ENCODE results near the gene F5. TPM values are rescaled to one million over a fixed set of nuclear protein-coding genes. Genes with fewer than 3 reads are reported as not detected.
A peak's percentile ranks its signal among the peaks of the same experiment; 100 is the strongest.

Gene F5
- total and polyA plus RNA-seq, 2 of the 13 experiments (the other 11 are each of a cell fraction or from before 2014, with no cell fraction given): 38.3 to 64.0 TPM

DNA sequence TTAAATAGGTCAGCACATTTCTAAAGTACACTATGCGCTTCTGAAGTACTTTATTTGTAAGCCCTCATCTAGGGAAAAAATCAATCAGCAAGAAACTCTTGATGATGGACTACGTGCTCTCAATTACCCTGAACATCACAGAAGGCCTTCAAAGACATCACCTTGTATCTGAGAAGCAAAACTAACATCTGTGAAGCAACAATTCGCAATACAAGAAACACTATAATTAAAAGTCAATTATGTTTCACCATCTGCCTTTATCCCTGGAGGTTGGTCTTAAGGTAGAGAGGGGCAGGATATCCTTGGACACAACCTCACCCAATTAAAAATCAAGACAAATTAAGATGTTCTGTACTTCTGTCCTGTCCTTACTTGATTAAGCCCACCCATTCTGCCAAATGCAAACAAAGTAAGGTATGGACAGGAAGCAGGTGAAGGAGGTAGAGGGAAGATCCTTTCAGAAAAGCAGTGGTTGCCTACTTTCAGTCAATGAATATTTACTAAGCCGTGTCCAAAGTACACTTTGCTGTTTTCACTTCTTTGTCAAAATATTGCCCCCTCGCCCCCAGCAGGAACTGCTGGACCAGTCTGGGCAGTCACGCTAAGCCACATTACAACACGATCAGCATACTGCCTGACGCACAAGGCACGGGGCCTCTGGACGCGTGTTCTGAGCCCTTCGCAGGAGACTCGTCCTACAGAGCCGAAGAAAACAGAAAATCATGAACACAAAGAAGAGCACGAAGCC, 101.4 kb downstream of the F5 start (continued):
- TF ChIP-seq ZNF577 (CRISPR knock-in tag; IDR thresholded peaks at IDR 0.05; ENCODE audit: borderline replicate concordance, low read depth): no peak
- 0 out of 2 replicates have a peak, but pooled peaks have one; percentile 19 for TF ChIP-seq NR2F6 (IDR thresholded peaks at IDR 0.05)
- TF ChIP-seq NR2F6 (CRISPR knock-in tag; IDR thresholded peaks at IDR 0.05): peak; percentile 35; the same call in 1 of the 2 replicates
- peak; percentile 5; the same call in 1 of the 2 replicates for TF ChIP-seq ZNF615 (CRISPR knock-in tag; IDR thresholded peaks at IDR 0.05; ENCODE audit: borderline replicate concordance)
- no peak for TF ChIP-seq ZNF430 (CRISPR knock-in tag; IDR thresholded peaks at IDR 0.05)
- peak in 1 of 2 experiments; percentile 34; a peak in 1 of 4 replicates for TF ChIP-seq KLF16 (CRISPR knock-in tag; IDR thresholded peaks at IDR 0.05)
- TF ChIP-seq, protein P1, sequence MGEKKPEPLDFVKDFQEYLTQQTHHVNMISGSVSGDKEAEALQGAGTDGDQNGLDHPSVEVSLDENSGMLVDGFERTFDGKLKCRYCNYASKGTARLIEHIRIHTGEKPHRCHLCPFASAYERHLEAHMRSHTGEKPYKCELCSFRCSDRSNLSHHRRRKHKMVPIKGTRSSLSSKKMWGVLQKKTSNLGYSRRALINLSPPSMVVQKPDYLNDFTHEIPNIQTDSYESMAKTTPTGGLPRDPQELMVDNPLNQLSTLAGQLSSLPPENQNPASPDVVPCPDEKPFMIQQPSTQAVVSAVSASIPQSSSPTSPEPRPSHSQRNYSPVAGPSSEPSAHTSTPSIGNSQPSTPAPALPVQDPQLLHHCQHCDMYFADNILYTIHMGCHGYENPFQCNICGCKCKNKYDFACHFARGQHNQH (CRISPR knock-in tag; IDR thresholded peaks at IDR 0.05): peak; percentile 45; the same call in 1 of the 2 replicates
- TF ChIP-seq, protein P2, sequence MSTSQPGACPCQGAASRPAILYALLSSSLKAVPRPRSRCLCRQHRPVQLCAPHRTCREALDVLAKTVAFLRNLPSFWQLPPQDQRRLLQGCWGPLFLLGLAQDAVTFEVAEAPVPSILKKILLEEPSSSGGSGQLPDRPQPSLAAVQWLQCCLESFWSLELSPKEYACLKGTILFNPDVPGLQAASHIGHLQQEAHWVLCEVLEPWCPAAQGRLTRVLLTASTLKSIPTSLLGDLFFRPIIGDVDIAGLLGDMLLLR (CRISPR knock-in tag; IDR thresholded peaks at IDR 0.05): peak; percentile 43; the same call in 1 of the 2 replicates
- TF ChIP-seq LCORL (IDR thresholded peaks at IDR 0.05): no peak
- TF ChIP-seq LCORL (CRISPR knock-in tag; IDR thresholded peaks at IDR 0.05): no peak; the same call in 1 of the 2 replicates
- TF ChIP-seq ZNF605 (CRISPR knock-in tag; IDR thresholded peaks at IDR 0.05): peak; percentile 85
- no peak for TF ChIP-seq ZNF766 (CRISPR knock-in tag; IDR thresholded peaks at IDR 0.05; ENCODE audit: borderline replicate concordance)
- no peak for TF ChIP-seq CREB1 (IDR thresholded peaks at IDR 0.05)
- TF ChIP-seq CREB1 (CRISPR knock-in tag; IDR thresholded peaks at IDR 0.05): peak; percentile 53; the same call in 1 of the 2 replicates
- TF ChIP-seq, protein P3, sequence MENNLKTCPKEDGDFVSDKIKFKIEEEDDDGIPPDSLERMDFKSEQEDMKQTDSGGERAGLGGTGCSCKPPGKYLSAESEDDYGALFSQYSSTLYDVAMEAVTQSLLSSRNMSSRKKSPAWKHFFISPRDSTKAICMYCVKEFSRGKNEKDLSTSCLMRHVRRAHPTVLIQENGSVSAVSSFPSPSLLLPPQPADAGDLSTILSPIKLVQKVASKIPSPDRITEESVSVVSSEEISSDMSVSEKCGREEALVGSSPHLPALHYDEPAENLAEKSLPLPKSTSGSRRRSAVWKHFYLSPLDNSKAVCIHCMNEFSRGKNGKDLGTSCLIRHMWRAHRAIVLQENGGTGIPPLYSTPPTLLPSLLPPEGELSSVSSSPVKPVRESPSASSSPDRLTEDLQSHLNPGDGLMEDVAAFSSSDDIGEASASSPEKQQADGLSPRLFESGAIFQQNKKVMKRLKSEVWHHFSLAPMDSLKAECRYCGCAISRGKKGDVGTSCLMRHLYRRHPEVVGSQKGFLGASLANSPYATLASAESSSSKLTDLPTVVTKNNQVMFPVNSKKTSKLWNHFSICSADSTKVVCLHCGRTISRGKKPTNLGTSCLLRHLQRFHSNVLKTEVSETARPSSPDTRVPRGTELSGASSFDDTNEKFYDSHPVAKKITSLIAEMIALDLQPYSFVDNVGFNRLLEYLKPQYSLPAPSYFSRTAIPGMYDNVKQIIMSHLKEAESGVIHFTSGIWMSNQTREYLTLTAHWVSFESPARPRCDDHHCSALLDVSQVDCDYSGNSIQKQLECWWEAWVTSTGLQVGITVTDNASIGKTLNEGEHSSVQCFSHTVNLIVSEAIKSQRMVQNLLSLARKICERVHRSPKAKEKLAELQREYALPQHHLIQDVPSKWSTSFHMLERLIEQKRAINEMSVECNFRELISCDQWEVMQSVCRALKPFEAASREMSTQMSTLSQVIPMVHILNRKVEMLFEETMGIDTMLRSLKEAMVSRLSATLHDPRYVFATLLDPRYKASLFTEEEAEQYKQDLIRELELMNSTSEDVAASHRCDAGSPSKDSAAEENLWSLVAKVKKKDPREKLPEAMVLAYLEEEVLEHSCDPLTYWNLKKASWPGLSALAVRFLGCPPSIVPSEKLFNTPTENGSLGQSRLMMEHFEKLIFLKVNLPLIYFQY (CRISPR knock-in tag; IDR thresholded peaks at IDR 0.05; ENCODE audit: borderline replicate concordance): no peak
- TF ChIP-seq, protein P4, sequence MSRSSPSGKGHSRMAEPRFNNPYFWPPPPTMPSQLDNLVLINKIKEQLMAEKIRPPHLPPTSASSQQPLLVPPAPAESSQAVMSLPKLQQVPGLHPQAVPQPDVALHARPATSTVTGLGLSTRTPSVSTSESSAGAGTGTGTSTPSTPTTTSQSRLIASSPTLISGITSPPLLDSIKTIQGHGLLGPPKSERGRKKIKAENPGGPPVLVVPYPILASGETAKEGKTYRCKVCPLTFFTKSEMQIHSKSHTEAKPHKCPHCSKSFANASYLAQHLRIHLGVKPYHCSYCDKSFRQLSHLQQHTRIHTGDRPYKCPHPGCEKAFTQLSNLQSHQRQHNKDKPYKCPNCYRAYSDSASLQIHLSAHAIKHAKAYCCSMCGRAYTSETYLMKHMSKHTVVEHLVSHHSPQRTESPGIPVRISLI (CRISPR knock-in tag; IDR thresholded peaks at IDR 0.05; ENCODE audit: borderline replicate concordance): peak; percentile 9; the same call in 1 of the 2 replicates
- TF ChIP-seq MXD4 (CRISPR knock-in tag; IDR thresholded peaks at IDR 0.05): peak; percentile 87
- TF ChIP-seq ATF7-NPFF (CRISPR knock-in tag; IDR thresholded peaks at IDR 0.05; ENCODE audit: low read depth): 0 out of 2 replicates have a peak, but pooled peaks have one; percentile 20
- TF ChIP-seq HDAC2 (CRISPR knock-in tag; IDR thresholded peaks at IDR 0.05): peak; percentile 68; the same call in 1 of the 2 replicates
- no peak for TF ChIP-seq KLF12 (CRISPR knock-in tag; IDR thresholded peaks at IDR 0.05; ENCODE audit: borderline replicate concordance)
- TF ChIP-seq RFXANK (CRISPR knock-in tag; IDR thresholded peaks at IDR 0.05): no peak
- TF ChIP-seq TGIF2 (CRISPR knock-in tag; IDR thresholded peaks at IDR 0.05): peak; percentile 82
- 0 out of 2 replicates have a peak, but pooled peaks have one; percentile 17 for TF ChIP-seq ZFAT (CRISPR knock-in tag; conservative IDR thresholded peaks at IDR 0.05)
- TF ChIP-seq, protein P5, sequence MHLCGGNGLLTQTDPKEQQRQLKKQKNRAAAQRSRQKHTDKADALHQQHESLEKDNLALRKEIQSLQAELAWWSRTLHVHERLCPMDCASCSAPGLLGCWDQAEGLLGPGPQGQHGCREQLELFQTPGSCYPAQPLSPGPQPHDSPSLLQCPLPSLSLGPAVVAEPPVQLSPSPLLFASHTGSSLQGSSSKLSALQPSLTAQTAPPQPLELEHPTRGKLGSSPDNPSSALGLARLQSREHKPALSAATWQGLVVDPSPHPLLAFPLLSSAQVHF (CRISPR knock-in tag; IDR thresholded peaks at IDR 0.05): peak; percentile 78; the same call in 1 of the 2 replicates

All from HepG2 (cell line).